ENCODE data around the gene PPP1CA.

DNA sequence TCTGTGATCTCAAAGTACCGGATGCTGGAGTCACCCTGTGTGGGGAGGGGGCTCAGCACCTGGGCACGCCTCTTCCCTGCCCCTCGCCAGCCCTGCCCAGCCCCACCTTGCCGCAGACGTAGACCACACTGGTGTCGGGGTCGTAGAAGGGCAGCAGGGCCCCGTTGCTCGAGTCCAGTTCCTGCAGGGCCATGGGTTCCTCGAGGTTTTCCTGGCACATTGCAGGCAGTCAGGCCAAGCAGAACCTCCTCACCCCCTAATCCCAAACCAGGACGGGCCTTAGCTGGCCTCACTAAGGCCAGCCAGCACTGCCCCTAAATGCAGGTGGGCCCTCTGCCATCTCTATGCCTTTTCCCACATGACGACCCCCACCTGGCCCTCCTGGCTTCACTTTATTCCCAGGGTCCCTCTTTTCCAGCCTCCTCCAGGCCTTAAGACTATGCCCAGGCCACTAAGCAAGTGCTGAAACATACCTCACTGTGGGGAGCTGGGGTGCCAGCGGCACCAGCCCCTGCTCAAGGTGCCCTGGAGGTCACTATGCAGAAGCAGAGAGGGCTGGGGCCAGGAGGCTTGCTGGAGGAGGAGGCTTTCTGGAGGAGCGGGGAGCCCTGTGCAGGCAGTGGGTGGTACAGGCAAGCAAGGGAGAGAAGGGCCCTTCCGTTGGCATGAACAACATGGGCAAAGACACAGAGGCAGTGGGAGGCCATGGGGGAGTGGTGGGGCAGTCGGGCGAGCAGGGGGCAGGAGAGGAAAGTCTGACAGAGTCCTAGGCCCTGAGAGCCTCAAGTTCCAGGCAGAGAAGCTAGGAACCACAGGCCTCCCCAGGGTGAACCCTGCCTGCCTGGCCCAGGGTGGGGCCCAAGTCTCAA lies 38.8 kb upstream of the PPP1CA start:
- TF ChIP-seq ZFP36 (IDR thresholded peaks at IDR 0.05; ENCODE audit: borderline replicate concordance, partially characterized antibody), result no peak
- TF ChIP-seq ELK1 (IDR thresholded peaks at IDR 0.05; ENCODE audit: low read depth, low read length), result no peak
- TF ChIP-seq POLR2A (IDR thresholded peaks at IDR 0.05; ENCODE audit: low read length), result no peak
- TF ChIP-seq RFX5 (IDR thresholded peaks at IDR 0.05), result no peak
- TF ChIP-seq, protein P1, sequence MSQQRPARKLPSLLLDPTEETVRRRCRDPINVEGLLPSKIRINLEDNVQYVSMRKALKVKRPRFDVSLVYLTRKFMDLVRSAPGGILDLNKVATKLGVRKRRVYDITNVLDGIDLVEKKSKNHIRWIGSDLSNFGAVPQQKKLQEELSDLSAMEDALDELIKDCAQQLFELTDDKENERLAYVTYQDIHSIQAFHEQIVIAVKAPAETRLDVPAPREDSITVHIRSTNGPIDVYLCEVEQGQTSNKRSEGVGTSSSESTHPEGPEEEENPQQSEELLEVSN (IDR thresholded peaks at IDR 0.05; ENCODE audit: borderline replicate concordance, low read depth), result no peak
- TF ChIP-seq RAD21 (conservative IDR thresholded peaks at IDR 0.05 in 1 of 2, IDR thresholded peaks at IDR 0.05 in 1 of 2), result no peak
- TF ChIP-seq, protein P2, sequence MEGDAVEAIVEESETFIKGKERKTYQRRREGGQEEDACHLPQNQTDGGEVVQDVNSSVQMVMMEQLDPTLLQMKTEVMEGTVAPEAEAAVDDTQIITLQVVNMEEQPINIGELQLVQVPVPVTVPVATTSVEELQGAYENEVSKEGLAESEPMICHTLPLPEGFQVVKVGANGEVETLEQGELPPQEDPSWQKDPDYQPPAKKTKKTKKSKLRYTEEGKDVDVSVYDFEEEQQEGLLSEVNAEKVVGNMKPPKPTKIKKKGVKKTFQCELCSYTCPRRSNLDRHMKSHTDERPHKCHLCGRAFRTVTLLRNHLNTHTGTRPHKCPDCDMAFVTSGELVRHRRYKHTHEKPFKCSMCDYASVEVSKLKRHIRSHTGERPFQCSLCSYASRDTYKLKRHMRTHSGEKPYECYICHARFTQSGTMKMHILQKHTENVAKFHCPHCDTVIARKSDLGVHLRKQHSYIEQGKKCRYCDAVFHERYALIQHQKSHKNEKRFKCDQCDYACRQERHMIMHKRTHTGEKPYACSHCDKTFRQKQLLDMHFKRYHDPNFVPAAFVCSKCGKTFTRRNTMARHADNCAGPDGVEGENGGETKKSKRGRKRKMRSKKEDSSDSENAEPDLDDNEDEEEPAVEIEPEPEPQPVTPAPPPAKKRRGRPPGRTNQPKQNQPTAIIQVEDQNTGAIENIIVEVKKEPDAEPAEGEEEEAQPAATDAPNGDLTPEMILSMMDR (IDR thresholded peaks at IDR 0.05), result no peak
- no peak for TF ChIP-seq BHLHE40 (IDR thresholded peaks at IDR 0.05; ENCODE audit: low read depth, low read length)
- TF ChIP-seq HOXB5 (CRISPR knock-in tag; IDR thresholded peaks at IDR 0.05), result no peak
